GM23338 (cell line): ENCODE measurements around the gene MAPK8. TPM values are rescaled to one million over a fixed set of nuclear protein-coding genes. Genes with fewer than 3 reads are reported as not detected.

Source experiments
- ATAC-seq: fragments of 200-7000 bp; cut with Tn5 transposase; 3 replicates; pipeline ENCODE4 v1.9.1; 2020
- DNase-seq: peaks from one replicate; pipeline ENCODE4 v3.0.0-alpha.2; 2015; ENCODE audit warnings: low spot score
- H2AFZ ChIP-seq: fragments of 200-600 bp; sonication (generic); 2 replicates; pipeline ENCODE4 v1.8.0; 2016; ENCODE audit warnings: antibody characterized with exemption, mild to moderate bottlenecking, moderate library complexity
- H3F3A ChIP-seq: fragments of 200-600 bp; sonication (generic); replicated peaks from 2 replicates; pipeline ENCODE4 v1.8.0; 2017; ENCODE audit warnings: antibody characterized with exemption, mixed run types, low read depth
- H3K27ac ChIP-seq: fragments of 200-600 bp; sonication (generic); 2 replicates; pipeline ENCODE4 v1.6.1; 2016; ENCODE audit warnings: low read depth
- H3K27me3 ChIP-seq: fragments of 200-600 bp; sonication (generic); 2 replicates; pipeline ENCODE4 v1.8.0; 2016; ENCODE audit warnings: mild to moderate bottlenecking, mixed run types, moderate library complexity; ENCODE audit not compliant: insufficient read depth
- H3K36me3 ChIP-seq: fragments of 200-600 bp; sonication (generic); 2 replicates; pipeline ENCODE4 v1.8.0; 2016; ENCODE audit warnings: mild to moderate bottlenecking; ENCODE audit not compliant: insufficient read depth
- H3K4me1 ChIP-seq: fragments of 200-600 bp; sonication (generic); 2 replicates; pipeline ENCODE4 v1.8.0; 2016; ENCODE audit warnings: mild to moderate bottlenecking, moderate library complexity; ENCODE audit not compliant: insufficient read depth
- H3K4me2 ChIP-seq: fragments of 200-600 bp; sonication (generic); 2 replicates; pipeline ENCODE4 v1.7.1; 2017; ENCODE audit warnings: mixed run types
- H3K4me3 ChIP-seq: fragments of 200-600 bp; sonication (generic); 2 replicates; pipeline ENCODE4 v1.6.1; 2016; ENCODE audit warnings: mixed run types
- H3K79me2 ChIP-seq: fragments of 200-600 bp; sonication (generic); replicated peaks from 2 replicates; pipeline ENCODE4 v1.8.0; 2017; ENCODE audit warnings: mild to moderate bottlenecking; ENCODE audit not compliant: insufficient read depth
- H3K9me2 ChIP-seq: fragments of 200-600 bp; sonication (generic); 2 replicates; pipeline ENCODE4 v1.8.0; 2017; ENCODE audit not compliant: insufficient read depth
- H4K20me1 ChIP-seq: fragments of 200-600 bp; sonication (generic); replicated peaks from 2 replicates; pipeline ENCODE4 v1.8.0; 2017; ENCODE audit warnings: mild to moderate bottlenecking; ENCODE audit not compliant: insufficient read depth
- H3K27ac Mint-ChIP-seq: 2 replicates; pipeline ENCODE4 v1.8.0; 2020; ENCODE audit warnings: inconsistent platforms, mild to moderate bottlenecking, moderate library complexity, mixed read lengths
- H3K27me3 Mint-ChIP-seq: 3 replicates; pipeline ENCODE4 v1.8.0; 2022; ENCODE audit warnings: low read depth, mild to moderate bottlenecking, moderate library complexity, mixed read lengths, inconsistent platforms; ENCODE audit not compliant: insufficient read depth, poor library complexity
- H3K36me3 Mint-ChIP-seq: 3 replicates; pipeline ENCODE4 v1.8.0; 2021; ENCODE audit warnings: low read depth, mild to moderate bottlenecking, inconsistent platforms, moderate library complexity, mixed read lengths
- H3K4me1 Mint-ChIP-seq: 3 replicates; pipeline ENCODE4 v1.8.0; 2020; ENCODE audit warnings: mild to moderate bottlenecking, inconsistent platforms, mixed read lengths
- H3K4me3 Mint-ChIP-seq: 3 replicates; pipeline ENCODE4 v1.8.0; 2021; ENCODE audit warnings: moderate library complexity, mild to moderate bottlenecking, inconsistent platforms, mixed read lengths
- H3K9me3 Mint-ChIP-seq: 3 replicates; pipeline ENCODE4 v1.8.0; 2020; ENCODE audit warnings: moderate library complexity, mild to moderate bottlenecking, inconsistent platforms, mixed read lengths
- CREB1 ChIP-seq: fragments of 250-450 bp; sonication (Bioruptor Pico); IDR thresholded peaks from 2 replicates; pipeline ENCODE4 v1.5.0; 2020; ENCODE audit warnings: low read depth, mild to moderate bottlenecking, moderate library complexity
- EZH2 ChIP-seq: fragments of 200-600 bp; sonication (generic); IDR thresholded peaks from one replicate; pipeline ENCODE4 v1.8.0; 2017; ENCODE audit warnings: antibody characterized with exemption, mild to moderate bottlenecking, low read depth; ENCODE audit not compliant: unreplicated experiment
- EZH2phosphoT487 ChIP-seq: fragments of 200-600 bp; sonication (generic); IDR thresholded peaks from one replicate; pipeline ENCODE4 v1.8.1; 2018; ENCODE audit warnings: antibody characterized with exemption; ENCODE audit not compliant: unreplicated experiment
- JUNB ChIP-seq: IDR thresholded peaks from one replicate; pipeline ENCODE4 v1.6.1; 2016; ENCODE audit warnings: antibody characterized with exemption; ENCODE audit not compliant: unreplicated experiment
- NANOG ChIP-seq: IDR thresholded peaks from 2 replicates; pipeline ENCODE4 v1.6.1; 2016; ENCODE audit warnings: antibody characterized with exemption, borderline replicate concordance
- POLR2AphosphoS5 ChIP-seq: IDR thresholded peaks from 2 replicates; pipeline ENCODE4 v1.6.1; 2016; ENCODE audit warnings: antibody characterized with exemption, low read depth
- STAT1 ChIP-seq: IDR thresholded peaks from one replicate; pipeline ENCODE4 v1.6.1; 2016; ENCODE audit warnings: antibody characterized with exemption; ENCODE audit not compliant: unreplicated experiment
- ZNF114 ChIP-seq: fragments of 250-450 bp; sonication (Bioruptor Pico); IDR thresholded peaks from 2 replicates; pipeline ENCODE4 v1.5.0; 2020; ENCODE audit warnings: mild to moderate bottlenecking, moderate library complexity
- ZNF331 ChIP-seq: fragments of 250-450 bp; sonication (Bioruptor Pico); IDR thresholded peaks from 2 replicates; pipeline ENCODE4 v1.5.0; 2020; ENCODE audit warnings: low read depth, mild to moderate bottlenecking, moderate library complexity
- polyA plus RNA-seq: library from polyadenylated mRNA; unstranded; fragments of >200 nt; fragmentation: Nextera tagmentation; extraction: Ambion mirVana; gene quantifications from 2 replicates; pipeline ENCODE4 v1.2.1, GENCODE V29; 2016
- total RNA-seq: library from RNA; depleted of rRNA; stranded (reverse); fragments of >200 nt; shearing (Covaris generic); gene quantifications from 2 replicates; pipeline ENCODE4 v1.2.3, GENCODE V29; 2014
- TF ChIP-seq, protein P1 (sequence below), 2 experiments: fragments of 200-600 bp in 1 of 2; sonication (generic) in 1 of 2; conservative IDR thresholded peaks; 2 replicates each; pipeline versions ENCODE4 v1.5.1 to v1.6.1; 2016 to 2017; ENCODE audit warnings: antibody characterized with exemption in 2 of 2, low read depth in 2 of 2, mild to moderate bottlenecking in 2 of 2, moderate library complexity in 1 of 2
- TF ChIP-seq, protein P2 (sequence below): IDR thresholded peaks from 2 replicates; pipeline ENCODE4 v1.6.1; 2016; ENCODE audit warnings: antibody characterized with exemption
- TF ChIP-seq, protein P3 (sequence below): fragments of 250-450 bp; sonication (Bioruptor Pico); IDR thresholded peaks from 2 replicates; pipeline ENCODE4 v1.5.0; 2020; ENCODE audit warnings: mild to moderate bottlenecking, moderate library complexity

The MAPK8 gene
- total and polyA plus RNA-seq, 2 experiments from 2014 or later = 52.4 to 73.6 TPM

DNA sequence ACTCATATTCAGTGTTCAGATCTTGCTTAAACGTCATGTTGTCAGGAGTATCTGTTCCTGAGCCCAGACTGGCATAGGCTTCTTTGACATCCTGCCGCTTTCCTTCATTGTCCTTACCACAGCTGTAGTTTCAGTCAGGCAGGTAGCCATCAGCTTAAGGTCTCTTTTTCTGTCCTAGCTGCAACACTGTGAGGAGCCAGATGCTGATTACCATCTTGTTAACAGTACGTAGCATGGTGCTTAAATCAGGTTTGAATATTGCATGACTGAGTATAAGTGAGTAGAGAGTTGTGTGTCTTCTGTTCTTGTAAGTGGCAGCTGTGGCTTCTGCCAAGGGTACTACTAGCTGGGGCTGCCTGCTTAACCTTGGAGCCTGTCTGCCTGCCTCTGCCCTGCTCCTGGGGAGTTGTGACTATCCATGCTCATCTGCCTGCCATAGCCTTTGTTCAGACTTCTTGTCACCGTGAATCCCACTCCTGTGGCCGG lies 92.6 kb downstream of the MAPK8 start (continued):
- TF ChIP-seq ZNF114 (CRISPR knock-in tag) (no peak), JUNB (no peak), EZH2phosphoT487 (no peak), ZNF331 (CRISPR knock-in tag) (no peak), NANOG (no peak), POLR2AphosphoS5 (no peak), STAT1 (no peak)
- TF ChIP-seq, protein P1, sequence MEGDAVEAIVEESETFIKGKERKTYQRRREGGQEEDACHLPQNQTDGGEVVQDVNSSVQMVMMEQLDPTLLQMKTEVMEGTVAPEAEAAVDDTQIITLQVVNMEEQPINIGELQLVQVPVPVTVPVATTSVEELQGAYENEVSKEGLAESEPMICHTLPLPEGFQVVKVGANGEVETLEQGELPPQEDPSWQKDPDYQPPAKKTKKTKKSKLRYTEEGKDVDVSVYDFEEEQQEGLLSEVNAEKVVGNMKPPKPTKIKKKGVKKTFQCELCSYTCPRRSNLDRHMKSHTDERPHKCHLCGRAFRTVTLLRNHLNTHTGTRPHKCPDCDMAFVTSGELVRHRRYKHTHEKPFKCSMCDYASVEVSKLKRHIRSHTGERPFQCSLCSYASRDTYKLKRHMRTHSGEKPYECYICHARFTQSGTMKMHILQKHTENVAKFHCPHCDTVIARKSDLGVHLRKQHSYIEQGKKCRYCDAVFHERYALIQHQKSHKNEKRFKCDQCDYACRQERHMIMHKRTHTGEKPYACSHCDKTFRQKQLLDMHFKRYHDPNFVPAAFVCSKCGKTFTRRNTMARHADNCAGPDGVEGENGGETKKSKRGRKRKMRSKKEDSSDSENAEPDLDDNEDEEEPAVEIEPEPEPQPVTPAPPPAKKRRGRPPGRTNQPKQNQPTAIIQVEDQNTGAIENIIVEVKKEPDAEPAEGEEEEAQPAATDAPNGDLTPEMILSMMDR (conservative IDR thresholded peaks at IDR 0.05; ENCODE audit: low read depth in 2 of 2) = no peak
- TF ChIP-seq, protein P2, sequence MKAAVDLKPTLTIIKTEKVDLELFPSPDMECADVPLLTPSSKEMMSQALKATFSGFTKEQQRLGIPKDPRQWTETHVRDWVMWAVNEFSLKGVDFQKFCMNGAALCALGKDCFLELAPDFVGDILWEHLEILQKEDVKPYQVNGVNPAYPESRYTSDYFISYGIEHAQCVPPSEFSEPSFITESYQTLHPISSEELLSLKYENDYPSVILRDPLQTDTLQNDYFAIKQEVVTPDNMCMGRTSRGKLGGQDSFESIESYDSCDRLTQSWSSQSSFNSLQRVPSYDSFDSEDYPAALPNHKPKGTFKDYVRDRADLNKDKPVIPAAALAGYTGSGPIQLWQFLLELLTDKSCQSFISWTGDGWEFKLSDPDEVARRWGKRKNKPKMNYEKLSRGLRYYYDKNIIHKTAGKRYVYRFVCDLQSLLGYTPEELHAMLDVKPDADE = no peak

DNA sequence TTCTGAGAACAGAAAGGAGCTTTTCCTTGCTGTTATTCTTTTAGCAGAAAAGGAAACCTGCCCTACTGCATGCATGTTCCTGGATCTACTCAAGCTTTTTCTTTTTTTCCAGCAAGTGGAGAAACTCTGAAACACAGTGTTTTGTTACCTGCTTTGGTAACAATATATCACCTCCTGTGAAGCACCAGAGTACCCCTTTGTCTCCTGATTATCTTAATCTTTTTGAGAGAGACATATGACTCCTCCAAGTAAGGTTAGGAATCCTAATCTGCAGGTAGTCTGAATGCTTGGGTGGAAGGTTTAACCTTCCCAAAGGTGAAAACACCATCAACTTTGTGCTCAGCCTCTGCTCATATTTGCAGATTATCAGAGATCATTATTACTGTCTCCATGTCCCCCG lies 93.1 kb downstream of the MAPK8 start:
- peaks cover 35% of the 10 kb centered on the region for H3K4me1 Mint-ChIP-seq
- no peaks in the 10 kb centered on the region for H3F3A ChIP-seq
- no peak overlapping the region for H3K4me3 ChIP-seq
- no peaks in the 10 kb centered on the region for H3K27me3 ChIP-seq
- H4K20me1 ChIP-seq = peaks cover 18% of the 10 kb centered on the region
- peak overlapping the region; percentile 68 for H3K4me2 ChIP-seq
- 0 out of 3 replicates have a peak overlapping the region, but pooled peaks have one; percentile 8 for H3K4me3 Mint-ChIP-seq
- H3K9me2 ChIP-seq = no peaks in the 10 kb centered on the region
- H3K27ac Mint-ChIP-seq = peak overlapping the region; percentile 78
- H3K79me2 ChIP-seq = peaks cover 44% of the 10 kb centered on the region
- no peak overlapping the region for H2AFZ ChIP-seq
- peak; percentile 17 for DNase-seq
- ATAC-seq = peak; percentile 78
- no peaks in the 10 kb centered on the region for H3K9me3 Mint-ChIP-seq
- H3K27me3 Mint-ChIP-seq = peaks cover 3% of the 10 kb centered on the region
- H3K36me3 ChIP-seq = no peaks in the 10 kb centered on the region
- H3K4me1 ChIP-seq = peaks cover 30% of the 10 kb centered on the region
- H3K36me3 Mint-ChIP-seq = peaks cover under 1% of the 10 kb centered on the region; the same call in 1 of the 3 replicates
- H3K27ac ChIP-seq = no peak overlapping the region; the same call in 1 of the 2 replicates
- TF ChIP-seq NANOG (no peak), CREB1 (no peak), STAT1 (no peak), EZH2 (no peak), ZNF114 (CRISPR knock-in tag) (no peak), EZH2phosphoT487 (no peak)
- TF ChIP-seq, protein P1 (conservative IDR thresholded peaks at IDR 0.05; ENCODE audit: low read depth in 2 of 2) = no peak
- TF ChIP-seq, protein P3, sequence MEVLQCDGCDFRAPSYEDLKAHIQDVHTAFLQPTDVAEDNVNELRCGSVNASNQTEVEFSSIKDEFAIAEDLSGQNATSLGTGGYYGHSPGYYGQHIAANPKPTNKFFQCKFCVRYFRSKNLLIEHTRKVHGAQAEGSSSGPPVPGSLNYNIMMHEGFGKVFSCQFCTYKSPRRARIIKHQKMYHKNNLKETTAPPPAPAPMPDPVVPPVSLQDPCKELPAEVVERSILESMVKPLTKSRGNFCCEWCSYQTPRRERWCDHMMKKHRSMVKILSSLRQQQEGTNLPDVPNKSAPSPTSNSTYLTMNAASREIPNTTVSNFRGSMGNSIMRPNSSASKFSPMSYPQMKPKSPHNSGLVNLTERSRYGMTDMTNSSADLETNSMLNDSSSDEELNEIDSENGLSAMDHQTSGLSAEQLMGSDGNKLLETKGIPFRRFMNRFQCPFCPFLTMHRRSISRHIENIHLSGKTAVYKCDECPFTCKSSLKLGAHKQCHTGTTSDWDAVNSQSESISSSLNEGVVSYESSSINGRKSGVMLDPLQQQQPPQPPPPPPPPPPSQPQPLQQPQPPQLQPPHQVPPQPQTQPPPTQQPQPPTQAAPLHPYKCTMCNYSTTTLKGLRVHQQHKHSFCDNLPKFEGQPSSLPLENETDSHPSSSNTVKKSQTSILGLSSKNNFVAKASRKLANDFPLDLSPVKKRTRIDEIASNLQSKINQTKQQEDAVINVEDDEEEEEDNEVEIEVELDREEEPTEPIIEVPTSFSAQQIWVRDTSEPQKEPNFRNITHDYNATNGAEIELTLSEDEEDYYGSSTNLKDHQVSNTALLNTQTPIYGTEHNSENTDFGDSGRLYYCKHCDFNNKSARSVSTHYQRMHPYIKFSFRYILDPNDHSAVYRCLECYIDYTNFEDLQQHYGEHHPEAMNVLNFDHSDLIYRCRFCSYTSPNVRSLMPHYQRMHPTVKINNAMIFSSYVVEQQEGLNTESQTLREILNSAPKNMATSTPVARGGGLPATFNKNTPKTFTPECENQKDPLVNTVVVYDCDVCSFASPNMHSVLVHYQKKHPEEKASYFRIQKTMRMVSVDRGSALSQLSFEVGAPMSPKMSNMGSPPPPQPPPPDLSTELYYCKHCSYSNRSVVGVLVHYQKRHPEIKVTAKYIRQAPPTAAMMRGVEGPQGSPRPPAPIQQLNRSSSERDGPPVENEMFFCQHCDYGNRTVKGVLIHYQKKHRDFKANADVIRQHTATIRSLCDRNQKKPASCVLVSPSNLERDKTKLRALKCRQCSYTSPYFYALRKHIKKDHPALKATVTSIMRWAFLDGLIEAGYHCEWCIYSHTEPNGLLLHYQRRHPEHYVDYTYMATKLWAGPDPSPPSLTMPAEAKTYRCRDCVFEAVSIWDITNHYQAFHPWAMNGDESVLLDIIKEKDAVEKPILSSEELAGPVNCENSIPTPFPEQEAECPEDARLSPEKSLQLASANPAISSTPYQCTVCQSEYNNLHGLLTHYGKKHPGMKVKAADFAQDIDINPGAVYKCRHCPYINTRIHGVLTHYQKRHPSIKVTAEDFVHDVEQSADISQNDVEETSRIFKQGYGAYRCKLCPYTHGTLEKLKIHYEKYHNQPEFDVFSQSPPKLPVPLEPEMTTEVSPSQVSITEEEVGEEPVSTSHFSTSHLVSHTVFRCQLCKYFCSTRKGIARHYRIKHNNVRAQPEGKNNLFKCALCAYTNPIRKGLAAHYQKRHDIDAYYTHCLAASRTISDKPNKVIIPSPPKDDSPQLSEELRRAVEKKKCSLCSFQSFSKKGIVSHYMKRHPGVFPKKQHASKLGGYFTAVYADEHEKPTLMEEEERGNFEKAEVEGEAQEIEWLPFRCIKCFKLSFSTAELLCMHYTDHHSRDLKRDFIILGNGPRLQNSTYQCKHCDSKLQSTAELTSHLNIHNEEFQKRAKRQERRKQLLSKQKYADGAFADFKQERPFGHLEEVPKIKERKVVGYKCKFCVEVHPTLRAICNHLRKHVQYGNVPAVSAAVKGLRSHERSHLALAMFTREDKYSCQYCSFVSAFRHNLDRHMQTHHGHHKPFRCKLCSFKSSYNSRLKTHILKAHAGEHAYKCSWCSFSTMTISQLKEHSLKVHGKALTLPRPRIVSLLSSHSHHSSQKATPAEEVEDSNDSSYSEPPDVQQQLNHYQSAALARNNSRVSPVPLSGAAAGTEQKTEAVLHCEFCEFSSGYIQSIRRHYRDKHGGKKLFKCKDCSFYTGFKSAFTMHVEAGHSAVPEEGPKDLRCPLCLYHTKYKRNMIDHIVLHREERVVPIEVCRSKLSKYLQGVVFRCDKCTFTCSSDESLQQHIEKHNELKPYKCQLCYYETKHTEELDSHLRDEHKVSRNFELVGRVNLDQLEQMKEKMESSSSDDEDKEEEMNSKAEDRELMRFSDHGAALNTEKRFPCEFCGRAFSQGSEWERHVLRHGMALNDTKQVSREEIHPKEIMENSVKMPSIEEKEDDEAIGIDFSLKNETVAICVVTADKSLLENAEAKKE (CRISPR knock-in tag) = no peak
- TF ChIP-seq, protein P2 = no peak
